ELR (cell line): ENCODE data around the gene NFATC2.
"Not testable (repeated sequence)": the region's sequence is repeated elsewhere in the genome, so short reads cannot be mapped to it uniquely, and the experiment has no call there.

Source experiments
- DNase-seq: peaks from one replicate; pipeline ENCODE4 v3.0.0-alpha.2; 2015; ENCODE audit warnings: low read depth

The NFATC2 gene

GRCh38 chr20:51568533-51568932, 26.0 kb upstream of the NFATC2 start:
- not testable (repeated sequence) for DNase-seq

DNA sequence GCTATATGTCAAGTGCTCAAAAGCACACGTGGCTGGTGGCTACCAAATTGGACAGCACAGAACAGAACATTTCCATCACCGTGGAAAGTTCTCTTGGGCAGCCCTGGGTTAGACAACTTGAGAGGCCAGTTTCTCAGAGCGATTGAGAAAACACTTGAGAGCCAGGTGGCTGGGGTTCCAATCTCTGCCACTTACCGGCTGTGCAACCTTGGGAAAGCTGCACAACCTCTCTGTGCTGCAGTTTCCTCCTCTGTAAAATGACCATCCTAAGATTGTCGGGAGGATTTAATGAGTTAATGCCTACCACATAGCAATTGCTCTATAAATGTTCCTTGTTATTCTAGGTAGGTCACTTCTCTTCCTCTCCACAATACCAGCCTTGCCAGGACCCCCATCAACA, 25.1 kb upstream of the NFATC2 start:
- DNase-seq, result no peak

DNA sequence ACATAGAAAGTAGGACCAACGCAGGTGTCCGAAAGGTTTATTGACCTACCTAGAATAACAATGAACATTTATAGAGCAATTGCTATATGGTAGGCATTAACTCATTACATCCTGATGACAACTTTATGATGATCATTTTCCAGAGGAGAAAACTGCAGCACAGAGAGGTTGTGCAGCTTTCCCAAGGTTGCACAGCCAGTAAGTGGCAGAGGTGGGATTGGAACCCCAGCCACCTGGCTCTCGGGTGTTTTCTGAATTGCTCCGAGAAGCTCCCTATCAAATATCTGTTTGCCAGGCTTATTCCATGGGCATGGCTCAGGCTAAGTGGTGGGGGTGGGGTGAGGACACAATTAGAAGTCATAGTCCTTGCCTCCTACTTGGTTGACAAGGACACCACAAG, 24.1 kb upstream of the NFATC2 start:
- DNase-seq, result no peak

- peak; percentile 63 for DNase-seq
Observed at GRCh38 chr20:51565298-51566144, 23.0 kb upstream of the NFATC2 start.

DNA sequence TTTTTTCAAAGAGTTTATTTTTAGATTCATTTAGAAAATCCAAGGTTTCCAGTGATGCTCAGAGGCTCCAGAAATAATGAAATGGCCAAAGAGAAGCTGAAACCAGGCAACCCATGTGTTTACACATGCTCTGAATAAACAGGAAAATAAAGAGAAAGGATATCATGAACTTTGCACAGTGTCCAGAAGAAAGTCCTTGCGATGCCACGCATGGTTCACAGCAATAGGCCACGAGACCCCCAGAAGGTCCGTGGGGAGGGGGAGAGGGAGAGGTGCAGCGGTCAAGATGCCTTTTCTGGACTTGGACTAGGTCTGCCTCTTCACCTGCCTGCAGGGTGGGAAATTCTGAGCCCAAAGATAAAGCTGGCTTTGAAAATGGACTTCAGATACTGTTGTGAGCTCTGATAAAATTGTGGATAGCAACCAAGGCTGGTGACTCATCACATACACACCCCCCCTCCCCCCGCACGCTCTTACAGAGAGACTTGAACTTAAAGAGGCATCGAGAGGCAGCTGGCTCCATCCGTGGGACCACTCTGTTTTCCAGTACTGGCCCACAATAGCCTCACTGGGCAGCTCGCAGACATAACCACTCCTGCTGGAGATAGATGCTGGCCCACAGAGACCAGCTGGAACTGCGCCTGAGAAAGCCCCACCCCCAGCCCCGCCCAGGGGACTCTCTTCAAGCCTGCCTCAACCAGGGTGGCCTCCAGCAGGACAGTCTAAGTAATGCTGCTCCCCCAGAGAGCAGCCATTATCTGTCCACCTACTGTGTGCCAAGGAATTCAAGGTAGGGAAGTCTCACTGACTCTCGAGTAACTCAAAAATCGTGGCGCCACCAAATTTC, 21.2 kb upstream of the NFATC2 start:
- DNase-seq, result peak; percentile 90

GRCh38 chr20:51563174-51563485, 20.6 kb upstream of the NFATC2 start:
- DNase-seq, result no peak

- DNase-seq, result peak; percentile 94
Observed at GRCh38 chr20:51562332-51563173, 20.0 kb upstream of the NFATC2 start.

DNA sequence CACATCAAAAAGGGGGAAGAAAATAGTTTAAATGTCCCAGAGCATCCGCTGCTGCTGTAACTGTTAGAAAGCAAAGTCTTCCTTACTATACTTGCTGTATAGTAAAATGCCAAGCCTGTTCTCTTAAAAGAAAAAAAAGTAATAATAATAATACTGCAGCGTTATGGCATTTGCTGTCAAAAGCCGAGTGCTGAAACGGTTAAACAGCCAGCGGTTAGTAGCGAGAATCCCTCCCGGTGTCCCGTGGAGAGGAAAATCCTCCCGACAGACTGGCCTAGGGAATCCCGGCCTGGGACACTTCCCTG, 19.5 kb upstream of the NFATC2 start:
- DNase-seq, result peak; percentile 59

- DNase-seq, result peak; percentile 51
Observed at GRCh38 chr20:51560550-51561307, 18.2 kb upstream of the NFATC2 start.

DNA sequence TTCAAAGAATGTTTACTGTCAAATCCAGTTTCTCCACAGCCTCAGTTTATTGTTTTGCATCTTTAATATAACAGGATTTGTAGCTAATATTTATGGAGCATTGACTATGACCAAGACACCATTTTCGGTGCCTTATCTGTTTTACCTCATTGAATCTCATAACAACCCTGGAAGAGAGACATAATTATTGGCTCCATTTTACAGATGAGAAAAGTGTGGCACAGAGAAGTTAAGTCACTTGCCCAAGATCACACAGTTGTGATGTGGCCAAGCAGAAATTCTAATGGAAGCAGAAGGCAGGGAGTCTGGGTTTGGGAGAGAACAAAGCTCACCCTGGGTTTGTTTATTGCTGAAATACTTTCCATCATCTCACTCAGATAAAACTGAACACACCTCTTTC, 17.5 kb upstream of the NFATC2 start:
- no peak for DNase-seq

DNA sequence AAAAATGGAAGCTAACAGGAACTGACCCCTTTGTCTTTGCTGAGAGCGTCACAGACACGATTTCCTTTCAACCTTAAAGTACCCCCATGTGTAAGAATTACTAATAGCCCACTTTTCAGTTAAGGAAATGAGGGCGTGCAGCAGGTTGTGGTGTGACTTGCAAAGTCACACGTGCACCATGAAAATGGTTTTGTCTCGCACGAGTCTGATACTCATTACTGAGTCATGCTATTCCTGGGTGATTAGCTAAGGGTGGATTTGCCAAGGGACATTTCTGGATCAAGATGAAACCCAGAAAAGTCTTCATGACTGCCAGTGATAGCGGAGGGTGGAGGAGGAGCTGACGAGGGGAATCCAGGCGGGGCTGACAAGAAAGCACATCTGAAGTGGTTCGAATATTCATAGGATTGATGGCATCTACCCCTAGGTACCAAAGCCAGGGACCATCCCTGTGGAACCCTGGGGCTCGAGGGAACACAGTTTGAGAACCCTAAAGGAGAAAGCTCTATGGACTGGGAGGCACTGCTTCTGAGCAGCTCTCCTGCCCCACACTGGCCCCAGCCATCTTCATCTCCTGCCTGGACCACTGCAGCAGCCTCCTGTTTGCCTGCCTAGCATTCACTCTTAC, 12.1 kb upstream of the NFATC2 start:
- DNase-seq, result peak; percentile 97

- peak; percentile 90 for DNase-seq
Observed at GRCh38 chr20:51553897-51554486, 11.5 kb upstream of the NFATC2 start.

DNA sequence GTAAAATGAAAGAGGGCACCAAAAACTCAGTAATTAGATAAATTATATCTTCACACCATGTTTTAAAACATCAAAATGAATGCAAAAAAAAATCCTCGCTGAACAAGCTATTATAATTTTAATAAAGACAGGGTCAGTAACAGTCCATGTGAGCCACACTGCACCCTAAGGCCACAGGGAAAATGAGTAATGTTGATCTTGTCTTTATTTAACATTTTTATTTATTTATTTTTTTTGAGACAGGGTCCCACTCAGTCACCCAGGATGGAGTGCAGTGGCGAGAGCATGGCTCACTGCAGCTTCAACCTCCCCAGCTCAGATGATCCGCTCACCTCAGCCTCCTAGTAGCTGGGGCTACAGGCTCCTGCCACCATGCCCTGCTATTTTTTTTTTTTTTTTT, 8.7 kb upstream of the NFATC2 start:
- DNase-seq, result no peak

DNA sequence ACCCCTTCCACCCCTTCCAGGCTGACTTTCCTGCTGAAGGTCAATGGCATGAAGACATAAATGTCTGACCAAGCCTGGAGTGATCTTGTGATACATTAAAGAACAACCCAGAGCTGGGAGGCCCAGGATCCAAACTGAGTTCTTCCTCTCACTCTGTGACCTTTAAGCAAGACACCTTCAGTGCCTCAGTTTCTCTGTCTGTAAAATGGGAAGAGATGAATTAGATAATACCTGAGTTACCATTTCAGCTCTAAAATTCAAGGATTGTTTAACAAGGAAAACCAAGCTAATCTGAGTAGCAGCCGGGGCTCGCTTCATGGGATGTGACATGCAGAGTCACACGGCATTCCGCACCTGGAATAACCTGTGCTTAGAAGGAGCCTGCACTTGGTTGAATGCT, 7.0 kb upstream of the NFATC2 start:
- DNase-seq, result no peak

- no peak for DNase-seq
Observed at GRCh38 chr20:51547951-51548350, 5.4 kb upstream of the NFATC2 start.

DNA sequence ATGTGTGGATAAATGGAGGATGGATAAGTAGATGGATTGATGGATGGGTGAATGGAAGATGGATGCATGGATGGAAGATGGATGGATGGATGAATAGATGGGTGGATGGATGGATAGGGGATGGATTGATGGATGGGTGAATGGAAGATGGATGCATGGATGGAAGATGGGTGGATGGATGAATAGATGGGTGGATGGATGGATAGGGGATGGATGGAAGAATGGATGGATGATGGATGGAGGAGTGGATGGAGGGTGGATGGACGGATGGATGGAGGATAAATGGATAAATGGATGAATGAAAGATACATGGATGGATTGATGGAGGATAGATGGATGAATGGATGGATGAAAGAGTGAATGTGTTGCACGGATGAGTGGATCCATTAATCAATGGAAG, 3.0 kb upstream of the NFATC2 start:
- no peak for DNase-seq

- no peak for DNase-seq
Observed at GRCh38 chr20:51543422-51543788, 886 bp upstream of the NFATC2 start.

- DNase-seq, result no peak
Observed at GRCh38 chr20:51542033-51542570, 417 bp downstream of the NFATC2 start.

- DNase-seq, result no peak
Observed at GRCh38 chr20:51541189-51542032, 1.1 kb downstream of the NFATC2 start.

GRCh38 chr20:51540580-51540979, 1.9 kb downstream of the NFATC2 start:
- no peak for DNase-seq
